Peyer's patch (tissue), 4 donors: Measurements from ENCODE around the gene NOP56.

Experiments used
- POLR2A ChIP-seq, 2 donors: fragments of 450-650 bp; IDR thresholded peaks; one replicate each; pipeline ENCODE4 v1.5.1; 2017; ENCODE audit warnings: antibody characterized with exemption in 2 of 2, mild to moderate bottlenecking in 2 of 2, moderate library complexity in 2 of 2
- TF ChIP-seq, protein P1 (sequence below), 6 experiments: fragments of 450-650 bp in 4 of 6; fragments of 200-600 bp in 2 of 6; sonication (generic) in 1 of 6; IDR thresholded peaks; one replicate each; pipeline ENCODE4 v1.5.1; 2017 to 2019; ENCODE audit warnings: antibody characterized with exemption in 6 of 6, mild to moderate bottlenecking in 3 of 6, moderate library complexity in 1 of 6

DNA sequence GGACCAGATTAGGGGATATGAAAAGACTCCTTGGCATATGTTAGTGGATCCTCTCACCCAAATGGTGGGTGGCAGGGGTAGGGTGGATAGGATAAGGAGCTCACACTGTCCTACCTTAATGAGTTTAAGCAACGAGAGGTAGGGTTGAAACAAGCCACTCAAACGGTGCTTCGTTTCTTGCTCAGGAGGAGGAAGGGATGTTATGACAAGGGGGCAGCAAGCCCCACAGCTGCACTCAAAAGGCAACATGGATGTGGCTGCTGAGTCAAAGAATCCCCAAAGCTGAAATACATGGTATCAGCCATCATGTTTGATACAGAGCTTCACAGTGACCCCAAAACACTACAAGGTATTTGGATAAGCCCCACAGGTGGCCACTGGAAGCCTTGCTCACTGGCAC is 20.0 kb downstream of the NOP56 start:
- TF ChIP-seq, protein P1, sequence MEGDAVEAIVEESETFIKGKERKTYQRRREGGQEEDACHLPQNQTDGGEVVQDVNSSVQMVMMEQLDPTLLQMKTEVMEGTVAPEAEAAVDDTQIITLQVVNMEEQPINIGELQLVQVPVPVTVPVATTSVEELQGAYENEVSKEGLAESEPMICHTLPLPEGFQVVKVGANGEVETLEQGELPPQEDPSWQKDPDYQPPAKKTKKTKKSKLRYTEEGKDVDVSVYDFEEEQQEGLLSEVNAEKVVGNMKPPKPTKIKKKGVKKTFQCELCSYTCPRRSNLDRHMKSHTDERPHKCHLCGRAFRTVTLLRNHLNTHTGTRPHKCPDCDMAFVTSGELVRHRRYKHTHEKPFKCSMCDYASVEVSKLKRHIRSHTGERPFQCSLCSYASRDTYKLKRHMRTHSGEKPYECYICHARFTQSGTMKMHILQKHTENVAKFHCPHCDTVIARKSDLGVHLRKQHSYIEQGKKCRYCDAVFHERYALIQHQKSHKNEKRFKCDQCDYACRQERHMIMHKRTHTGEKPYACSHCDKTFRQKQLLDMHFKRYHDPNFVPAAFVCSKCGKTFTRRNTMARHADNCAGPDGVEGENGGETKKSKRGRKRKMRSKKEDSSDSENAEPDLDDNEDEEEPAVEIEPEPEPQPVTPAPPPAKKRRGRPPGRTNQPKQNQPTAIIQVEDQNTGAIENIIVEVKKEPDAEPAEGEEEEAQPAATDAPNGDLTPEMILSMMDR (IDR thresholded peaks at IDR 0.05), result no peak
- TF ChIP-seq POLR2A (IDR thresholded peaks at IDR 0.05), result no peak
